IPS DF 4.7 (cell line): ENCODE measurements around the gene KLHL18.
"Not testable (repeated sequence)": the region's sequence is repeated elsewhere in the genome, so short reads cannot be mapped to it uniquely, and the experiment has no call there.

Experiments
- DNase-seq: peaks from one replicate; pipeline ENCODE4 v3.0.0-alpha.2; 2013; ENCODE audit warnings: low spot score; ENCODE audit errors: extremely low read depth

KLHL18 gene

GRCh38 chr3:47282424-47283192, at the start of gene KLHL18, which contains the start of gene KIF9:
Gene KLHL18, plus strand, starts transcription at chr3:47282944. Its CDS starts 22 bp downstream, at chr3:47282966.
Gene KIF9, minus strand, starts transcription at chr3:47282799. Its CDS starts 5,425 bp downstream, at chr3:47277374.
- no peak for DNase-seq

GRCh38 chr3:47238017-47238416, 44.7 kb upstream of the KLHL18 start:
- DNase-seq: no peak

GRCh38 chr3:47239929-47240328, 42.8 kb upstream of the KLHL18 start:
- no peak for DNase-seq

GRCh38 chr3:47243419-47244147, 39.2 kb upstream of the KLHL18 start:
- DNase-seq: no peak

- DNase-seq: no peak
Measured at GRCh38 chr3:47244531-47245100, 38.1 kb upstream of the KLHL18 start.

- DNase-seq: no peak
Measured at GRCh38 chr3:47245271-47245670, 37.5 kb upstream of the KLHL18 start.

- DNase-seq: no peak
Measured at GRCh38 chr3:47247131-47248064, 35.3 kb upstream of the KLHL18 start.

GRCh38 chr3:47250309-47251060, 32.3 kb upstream of the KLHL18 start:
- no peak for DNase-seq

- DNase-seq: not testable (repeated sequence)
Measured at GRCh38 chr3:47251085-47251484, 31.7 kb upstream of the KLHL18 start.

GRCh38 chr3:47251689-47252088, 31.1 kb upstream of the KLHL18 start:
- DNase-seq: no peak

GRCh38 chr3:47256331-47256730, 26.4 kb upstream of the KLHL18 start:
- DNase-seq: not testable (repeated sequence)

GRCh38 chr3:47259114-47259513, 23.6 kb upstream of the KLHL18 start:
- DNase-seq: no peak

- DNase-seq: no peak
Measured at GRCh38 chr3:47260605-47261004, 22.1 kb upstream of the KLHL18 start.

GRCh38 chr3:47261301-47261700, 21.4 kb upstream of the KLHL18 start:
- DNase-seq: no peak

- DNase-seq: no peak
Measured at GRCh38 chr3:47265008-47265407, 17.7 kb upstream of the KLHL18 start.

GRCh38 chr3:47265725-47266428, 16.9 kb upstream of the KLHL18 start:
- no peak for DNase-seq

- no peak for DNase-seq
Measured at GRCh38 chr3:47266709-47267489, 15.8 kb upstream of the KLHL18 start.

GRCh38 chr3:47267490-47267824, 15.3 kb upstream of the KLHL18 start:
- DNase-seq: no peak

- no peak for DNase-seq
Measured at GRCh38 chr3:47270526-47270925, 12.2 kb upstream of the KLHL18 start.
